Colon (tissue), 2 donors: Measurements from ENCODE around the gene LCK.

Experiments
- FAIRE-seq: peaks from 2 replicates; lab custom pipeline; 2012; peaks lifted over from hg19 to GRCh38; lab: Jason Lieb, UNC
- donor health status: control.
- donor health status: control.

The LCK gene

GRCh38 chr1:32327204-32327603, 76.1 kb downstream of the LCK start:
- FAIRE-seq: no peak

GRCh38 chr1:32329931-32330466, 78.9 kb downstream of the LCK start:
- FAIRE-seq: no peak

- FAIRE-seq: no peak
Observed at GRCh38 chr1:32330558-32331151, 79.6 kb downstream of the LCK start.

- no peak for FAIRE-seq
Observed at GRCh38 chr1:32331549-32331948, 80.5 kb downstream of the LCK start.

- FAIRE-seq: no peak
Observed at GRCh38 chr1:32332290-32333079, 81.4 kb downstream of the LCK start.

GRCh38 chr1:32333251-32333963, 82.3 kb downstream of the LCK start:
- FAIRE-seq: no peak

- no peak for FAIRE-seq
Observed at GRCh38 chr1:32334274-32334861, 83.3 kb downstream of the LCK start.

GRCh38 chr1:32334864-32335534, 83.9 kb downstream of the LCK start:
- FAIRE-seq: no peak

GRCh38 chr1:32335535-32335789, 84.4 kb downstream of the LCK start:
- no peak for FAIRE-seq
